MCF 10A (cell line): Measurements from ENCODE around the gene CYP4B1. TPM values are rescaled to one million over a fixed set of nuclear protein-coding genes. Genes with fewer than 3 reads are reported as not detected.
"Not testable (repeated sequence)": the region's sequence is repeated elsewhere in the genome, so short reads cannot be mapped to it uniquely, and the experiment has no call there.

Experiments used
- BruUV-seq: library from RNA; stranded (reverse); fragments of 400-500 nt; replicated peaks from 2 replicates; lab custom pipeline; 2021; lab: Mats Ljungman, UMichigan
- CTCF ChIA-PET: fragments of 300-600 bp; sonication (Branson Sonifier 250); formaldehyde crosslinking; extraction: SDS; loops from one replicate; lab custom pipeline; 2021; ENCODE audit warnings: antibody characterized with exemption, inconsistent platforms; lab: Yijun Ruan, JAX
- POLR2A ChIA-PET: fragments of 300-600, 350-650 bp; sonication (Branson Sonifier 250); formaldehyde crosslinking; extraction: SDS; loops from one replicate; lab custom pipeline; 2020; ENCODE audit warnings: antibody characterized with exemption, inconsistent platforms; lab: Yijun Ruan, JAX
- DNase-seq: peaks from one replicate; pipeline ENCODE4 v3.0.0-alpha.2; 2018; ENCODE audit not compliant: unreplicated experiment
- H3K27ac Mint-ChIP-seq: one replicate; pipeline ENCODE4 v1.8.0; 2022; ENCODE audit warnings: mild to moderate bottlenecking, low read depth, mixed read lengths; ENCODE audit not compliant: unreplicated experiment
- H3K27me3 Mint-ChIP-seq: one replicate; pipeline ENCODE4 v1.8.0; 2022; ENCODE audit warnings: mixed read lengths; ENCODE audit not compliant: insufficient read depth, unreplicated experiment
- H3K36me3 Mint-ChIP-seq: one replicate; pipeline ENCODE4 v1.8.0; 2022; ENCODE audit warnings: mild to moderate bottlenecking, moderate library complexity, mixed read lengths; ENCODE audit not compliant: insufficient read depth, unreplicated experiment
- H3K4me1 Mint-ChIP-seq: one replicate; pipeline ENCODE4 v1.8.0; 2022; ENCODE audit warnings: mixed read lengths; ENCODE audit not compliant: insufficient read depth, unreplicated experiment
- H3K4me3 Mint-ChIP-seq: one replicate; pipeline ENCODE4 v1.8.0; 2022; ENCODE audit warnings: mild to moderate bottlenecking, moderate library complexity, mixed read lengths; ENCODE audit not compliant: unreplicated experiment
- H3K9me3 Mint-ChIP-seq: one replicate; pipeline ENCODE4 v1.8.0; 2022; ENCODE audit warnings: mixed read lengths; ENCODE audit not compliant: unreplicated experiment
- CTCF ChIP-seq: fragments of 200-600 bp; IDR thresholded peaks from one replicate; pipeline ENCODE4 v1.8.0; 2022; ENCODE audit warnings: antibody characterized with exemption, mild to moderate bottlenecking; ENCODE audit not compliant: unreplicated experiment
- intact Hi-C: fragments of 100-400 bp; cut with micrococcal nuclease; formaldehyde crosslinking; loops from 2 replicates; pipeline ENCODE4 v1.14.1; 2022
- total RNA-seq: library from RNA; stranded (reverse); gene quantifications from 2 replicates; pipeline ENCODE4 v1.2.3, GENCODE V29; 2022

Gene CYP4B1
- total RNA-seq, 1 experiment from 2014 or later, result 10.1 TPM

GRCh38 chr1:46772571-46772970 lies 26.3 kb upstream of the CYP4B1 start:
- no peaks in the 10 kb centered on the region for H3K4me1 Mint-ChIP-seq
- H3K36me3 Mint-ChIP-seq, result peaks cover 18% of the 10 kb centered on the region
- H3K27ac Mint-ChIP-seq, result no peak overlapping the region
- no peaks in the 10 kb centered on the region for H3K27me3 Mint-ChIP-seq
- CTCF ChIA-PET, result interaction anchor here (0.7 kb wide), 1 partner anchor 232 kb away, joined by 4 read pairs; no protein-coding TSS in a partner anchor
- DNase-seq, result no peak
- TF ChIP-seq CTCF, result no peak
- H3K4me3 Mint-ChIP-seq, result no peak overlapping the region
- peaks cover 28% of the 10 kb centered on the region for H3K9me3 Mint-ChIP-seq
- no TSS peak for BruUV-seq
- POLR2A ChIA-PET, result no interaction called here
- intact Hi-C loops, result no loop called here

GRCh38 chr1:46774297-46774696 lies 24.5 kb upstream of the CYP4B1 start:
- no peaks in the 10 kb centered on the region for H3K4me1 Mint-ChIP-seq
- no peak for TF ChIP-seq CTCF
- ChIA-PET POLR2A (interaction anchor here (0.6 kb wide), 1 partner anchor 56 kb away, joined by 3 read pairs; the partner anchor contains the start of gene EFCAB14), CTCF (no interaction called here)
- H3K36me3 Mint-ChIP-seq, result peaks cover 11% of the 10 kb centered on the region
- H3K27me3 Mint-ChIP-seq, result no peaks in the 10 kb centered on the region
- BruUV-seq, result no TSS peak
- H3K4me3 Mint-ChIP-seq, result no peak overlapping the region
- intact Hi-C loops, result no loop called here
- no peak for DNase-seq
- peaks cover 21% of the 10 kb centered on the region for H3K9me3 Mint-ChIP-seq
- no peak overlapping the region for H3K27ac Mint-ChIP-seq

- DNase-seq, H3K36me3 Mint-ChIP-seq, BruUV-seq, intact Hi-C loops, H3K27me3 Mint-ChIP-seq, CTCF ChIA-PET, H3K4me3 Mint-ChIP-seq, H3K4me1 Mint-ChIP-seq, POLR2A ChIA-PET, H3K27ac Mint-ChIP-seq: not testable (repeated sequence)
- H3K9me3 Mint-ChIP-seq, result peaks cover 16% of the 10 kb centered on the region
Observed at GRCh38 chr1:46778456-46778855, 20.4 kb upstream of the CYP4B1 start.

GRCh38 chr1:46784666-46785065 lies 14.2 kb upstream of the CYP4B1 start:
- no peak for DNase-seq
- ChIA-PET CTCF (no interaction called here), POLR2A (interaction anchor here (0.7 to 1.6 kb wide), 2 partner anchors 21 to 33 kb away, joined by 3 to 5 read pairs; no protein-coding TSS in a partner anchor)
- no TSS peak for BruUV-seq
- no peak for TF ChIP-seq CTCF
- intact Hi-C loops, result no loop called here
- H3K27me3 Mint-ChIP-seq, result no peaks in the 10 kb centered on the region
- H3K36me3 Mint-ChIP-seq, result no peaks in the 10 kb centered on the region
- no peak overlapping the region for H3K27ac Mint-ChIP-seq
- no peaks in the 10 kb centered on the region for H3K4me1 Mint-ChIP-seq
- peaks cover 19% of the 10 kb centered on the region for H3K9me3 Mint-ChIP-seq
- H3K4me3 Mint-ChIP-seq, result no peak overlapping the region

GRCh38 chr1:46788634-46789033 lies 10.2 kb upstream of the CYP4B1 start:
- H3K36me3 Mint-ChIP-seq, H3K27ac Mint-ChIP-seq, H3K4me3 Mint-ChIP-seq, BruUV-seq, H3K27me3 Mint-ChIP-seq, intact Hi-C loops, POLR2A ChIA-PET, H3K9me3 Mint-ChIP-seq, DNase-seq: not testable (repeated sequence)
- H3K4me1 Mint-ChIP-seq, result peaks cover 12% of the 10 kb centered on the region
- CTCF ChIA-PET, result interaction anchor here (1.6 kb wide), 1 partner anchor 19 kb away, joined by 4 read pairs; no protein-coding TSS in a partner anchor
